ENCODE measurements around the gene UHMK1.

DNA sequence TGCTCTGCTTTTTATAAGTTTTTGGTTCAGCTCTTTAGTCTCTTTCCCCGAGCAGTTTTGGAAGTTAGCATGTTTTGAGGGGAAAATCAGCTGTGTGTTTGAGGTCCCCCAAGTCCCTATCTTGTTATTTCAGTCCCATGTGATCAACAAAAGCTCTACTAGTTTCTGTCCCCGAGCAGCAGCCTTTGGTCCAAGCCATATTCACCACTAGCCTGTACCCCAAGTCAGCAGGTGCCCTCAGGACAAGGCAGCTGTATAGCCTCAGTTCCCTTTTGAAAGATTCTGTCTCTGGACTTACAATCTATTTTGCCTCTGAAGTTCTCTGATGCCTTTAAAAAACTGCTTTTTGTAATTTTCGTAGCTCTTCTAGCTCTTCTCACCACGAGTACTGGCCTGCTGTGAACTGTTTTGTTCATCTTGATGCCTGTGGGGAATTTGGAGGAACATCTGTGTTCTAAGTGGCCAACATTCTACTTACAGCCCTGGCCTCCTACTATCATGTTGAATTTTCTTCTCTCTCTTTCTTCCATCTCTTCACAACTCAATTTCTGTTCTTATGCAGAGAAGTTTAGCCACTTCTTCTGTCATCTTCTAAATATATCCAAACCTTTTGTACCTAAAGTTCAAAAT lies 80.6 kb downstream of the UHMK1 start:
- TF ChIP-seq FOXM1 (IDR thresholded peaks at IDR 0.05; ENCODE audit: borderline replicate concordance) (no peak), HDGF (IDR thresholded peaks at IDR 0.05; ENCODE audit: borderline replicate concordance) (no peak), SP1 (IDR thresholded peaks at IDR 0.05) (no peak), ELF4 (IDR thresholded peaks at IDR 0.05) (no peak), FOXA1 (IDR thresholded peaks at IDR 0.05) (no peak), BHLHE40 (IDR thresholded peaks at IDR 0.05; ENCODE audit: borderline replicate concordance) (no peak), FOXK2 (IDR thresholded peaks at IDR 0.05) (no peak), TARDBP (IDR thresholded peaks at IDR 0.05) (no peak)

Data from HEK293T (cell line).